ENCODE data around the gene DIMT1. TPM values are rescaled to one million over a fixed set of nuclear protein-coding genes. Genes with fewer than 3 reads are reported as not detected.
A peak's percentile ranks its signal among the peaks of the same experiment; 100 is the strongest.

The DIMT1 gene
- total RNA-seq (10 to 100 TPM; 19.3 to 22.5 TPM), polyA plus RNA-seq (ENCODE audit: insufficient read depth, low read depth, low replicate concordance) (20.3 TPM)
- long read RNA-seq, donor 1, transcript DIMT1-201 (12 exons, 2,859 nt) = major isoform, 14 of 14 reads
- long read RNA-seq, donor 1, partial matches to known transcripts = 0 of 14 reads
- long read RNA-seq, donor 1, other reads (novel, unspliced or antisense) = 0 of 14 reads
- long read RNA-seq, donor 2, transcript DIMT1-201 (12 exons, 2,859 nt) = major isoform, 7 of 31 reads
- long read RNA-seq, donor 2, partial matches to known transcripts = 23 of 31 reads
- long read RNA-seq, donor 2, other reads (novel, unspliced or antisense) = 0 of 31 reads

- intact Hi-C loops (cut with DNase I; ENCODE audit: low total_unique reads) = no loop called here
- Histone ChIP-seq H3K27me3 (no peaks in the 10 kb centered on the region), H3K4me3 (peak within 1 kb of the TSS; percentile 88 to 90), H3K9me3 (no peaks in the 10 kb centered on the region), H3K27ac (peak within 1 kb of the TSS; percentile 89 to 93), H3K36me3 (ENCODE audit: low read depth, missing control alignments) (no peaks in the 10 kb centered on the region), H3K4me1 (peaks cover 4% of the 10 kb centered on the region)
- TF ChIP-seq CTCF (IDR thresholded peaks at IDR 0.05) = no peak
- TF ChIP-seq POLR2A (IDR thresholded peaks at IDR 0.05) = no peak
- WGBS, 2 donors = 0 to 1% methylated on average over 20 to 51 of the region's 66 CpGs
- DNase-seq = peak; percentile 99
These were observed at the start of gene DIMT1 for GRCh38 chr5:62403411-62404250. TSS of gene DIMT1 (minus strand) at chr5:62403905. CDS start at chr5:62403772, 133 bp downstream.

- H3K9me3 ChIP-seq = no peaks in the 10 kb centered on the region
- H3K4me1 ChIP-seq = no peaks in the 10 kb centered on the region
- no peaks in the 10 kb centered on the region for H3K36me3 ChIP-seq (ENCODE audit: low read depth, missing control alignments)
- intact Hi-C loops (cut with DNase I; ENCODE audit: low total_unique reads) = no loop called here
- no peak for DNase-seq
- TF ChIP-seq CTCF (IDR thresholded peaks at IDR 0.05) (no peak), POLR2A (IDR thresholded peaks at IDR 0.05) (no peak)
- no peak overlapping the region for H3K27ac ChIP-seq
- H3K4me3 ChIP-seq = no peak overlapping the region
- 91 to 95% methylated on average over 2 of the region's 2 CpGs for WGBS, 2 donors
- H3K27me3 ChIP-seq = no peaks in the 10 kb centered on the region
These were observed 46.6 kb upstream of the DIMT1 start for GRCh38 chr5:62450259-62450658.

- H3K36me3 ChIP-seq (ENCODE audit: low read depth, missing control alignments) = no peaks in the 10 kb centered on the region
- no peaks in the 10 kb centered on the region for H3K4me1 ChIP-seq
- no peaks in the 10 kb centered on the region for H3K27me3 ChIP-seq
- WGBS, 2 donors = 92 to 96% methylated on average over 5 of the region's 5 CpGs
- H3K9me3 ChIP-seq = no peaks in the 10 kb centered on the region
- no peak for DNase-seq
- no peak for TF ChIP-seq POLR2A (IDR thresholded peaks at IDR 0.05)
- TF ChIP-seq CTCF (IDR thresholded peaks at IDR 0.05) = no peak
- no peak overlapping the region for H3K27ac ChIP-seq
- no peak overlapping the region for H3K4me3 ChIP-seq
- intact Hi-C loops (cut with DNase I; ENCODE audit: low total_unique reads) = no loop called here
These were observed 44.8 kb upstream of the DIMT1 start for GRCh38 chr5:62448528-62448927.

GRCh38 chr5:62432621-62433064 is 28.9 kb upstream of the DIMT1 start:
- Histone ChIP-seq H3K9me3 (no peaks in the 10 kb centered on the region), H3K4me3 (no peak overlapping the region), H3K27ac (peak overlapping the region; percentile 83 to 91), H3K27me3 (no peaks in the 10 kb centered on the region), H3K36me3 (ENCODE audit: low read depth, missing control alignments) (no peaks in the 10 kb centered on the region), H3K4me1 (peaks cover 47% of the 10 kb centered on the region)
- intact Hi-C loops (cut with DNase I; ENCODE audit: low total_unique reads) = no loop called here
- no peak for DNase-seq
- WGBS, 2 donors = 39 to 43% methylated on average over 5 of the region's 5 CpGs
- TF ChIP-seq CTCF (IDR thresholded peaks at IDR 0.05) = no peak
- no peak for TF ChIP-seq POLR2A (IDR thresholded peaks at IDR 0.05)

All from testis (tissue), 5 donors.